Left cardiac atrium (tissue), 4 donors: ENCODE measurements around the gene MRPL58. TPM values are rescaled to one million over a fixed set of nuclear protein-coding genes. Genes with fewer than 3 reads are reported as not detected.
"Not testable (repeated sequence)": the region's sequence is repeated elsewhere in the genome, so short reads cannot be mapped to it uniquely, and the experiment has no call there.

Experiments
- ATAC-seq, 2 donors: fragments of 200-7000 bp; cut with Tn5 transposase; one replicate each; pipeline ENCODE4 v1.9.1; 2020; ENCODE audit warnings: mild to moderate bottlenecking in 2 of 2, moderate library complexity in 2 of 2
- DNase-seq: peaks from one replicate; pipeline ENCODE4 v3.0.0-alpha.2; 2020
- intact Hi-C, 2 donors: fragments of 100-400 bp; cut with DNase I; formaldehyde crosslinking; loops; one replicate each; pipeline versions ENCODE4 v1.14.1 to v1.15.1; 2022 to 2023
- total RNA-seq, 2 donors: library from RNA; stranded (reverse); fragmentation: NEBNext Ultra II Directional; extraction: Animal tissue kit (Norgen Biotek cat#: 25700); gene quantifications; one replicate each; pipeline ENCODE4 v1.2.1, GENCODE V29; 2021
- donor health status: DM: no; HTN: yes; CAD: no.
- donor health status: DM: no; HTN: yes; CAD: no; lungs with severe emphysema.
- donor health status: DM: yes; HTN: yes; CAD: no.
- donor health status: Dilated cardiomyopathy.

MRPL58 gene
- total RNA-seq, 2 donors from 2014 or later = 38.1 to 46.7 TPM

DNA sequence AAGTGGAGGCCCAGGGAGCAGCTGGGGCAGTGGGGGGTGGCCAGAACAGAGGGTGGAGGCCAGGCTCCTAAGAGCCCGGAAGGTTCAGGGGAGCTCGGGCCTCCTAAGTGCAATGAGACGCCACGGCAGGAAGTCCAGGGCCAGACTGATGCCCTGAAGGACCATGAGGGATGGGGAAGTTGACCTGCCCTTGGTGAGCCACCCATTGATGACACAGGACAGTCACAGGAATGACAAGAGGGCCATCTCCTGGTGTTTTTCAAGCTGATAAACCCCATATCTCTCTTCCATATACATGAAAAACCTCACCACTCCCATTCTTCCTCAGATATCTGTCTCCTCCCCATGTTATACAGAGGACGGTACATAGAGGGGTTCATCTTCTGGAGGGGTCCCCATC lies 5.8 kb upstream of the MRPL58 start:
- ATAC-seq (no peak), DNase-seq (no peak)
- intact Hi-C loops = no loop called here

DNA sequence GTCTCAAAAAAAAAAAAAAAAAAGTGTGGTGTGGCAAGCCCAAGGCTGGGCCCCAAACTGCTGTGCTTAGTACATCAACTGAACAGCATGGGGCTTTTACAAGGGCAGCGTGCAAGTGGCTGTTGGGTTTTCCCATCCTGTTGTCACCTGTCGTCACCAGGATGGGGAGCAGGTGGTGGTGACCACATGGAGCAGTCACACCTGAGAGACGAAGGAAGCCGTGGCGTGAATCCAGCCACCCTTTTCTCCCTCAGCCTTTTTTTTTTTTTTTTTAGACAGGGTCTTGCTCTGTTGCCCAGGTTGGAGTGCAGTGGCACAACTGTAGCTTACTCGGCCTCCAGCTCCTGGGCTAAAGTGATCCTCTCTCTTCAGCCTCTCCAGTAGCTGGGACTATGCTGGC lies 4.1 kb upstream of the MRPL58 start:
- DNase-seq (no peak), ATAC-seq (no peak)
- intact Hi-C loops = no loop called here

DNA sequence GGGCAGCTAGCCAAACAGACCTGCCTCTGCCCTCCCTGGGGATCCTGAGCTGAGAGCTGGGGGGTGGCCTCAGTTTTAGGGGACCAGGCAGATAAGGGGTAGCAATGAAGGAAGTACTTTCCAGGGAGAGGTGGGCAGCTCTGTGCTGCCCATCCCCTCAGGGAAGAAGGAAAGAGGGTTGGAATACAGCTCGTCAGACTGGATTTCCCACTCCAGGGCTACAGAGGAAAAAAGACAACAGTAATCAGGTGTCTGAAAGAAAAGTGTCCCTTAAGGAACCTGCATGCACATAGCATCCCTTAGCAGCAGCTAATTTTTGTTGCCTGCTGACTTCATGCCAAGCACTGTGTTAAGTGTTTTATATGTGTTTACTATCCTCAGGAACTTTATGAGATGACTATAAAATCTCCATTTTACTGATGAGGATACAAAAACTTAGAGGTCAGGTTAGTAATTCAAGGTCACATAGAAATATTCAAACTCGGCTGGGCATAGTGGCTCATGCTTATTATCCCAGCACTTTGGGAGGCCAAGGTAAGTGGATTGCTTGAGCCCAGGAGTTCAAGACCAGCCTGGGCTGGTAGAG lies 3.2 kb upstream of the MRPL58 start:
- no peak for ATAC-seq
- intact Hi-C loops = no loop called here
- no peak for DNase-seq

- intact Hi-C loops = loop anchor here (5.0 to 10.0 kb wide), 2 partner anchors 46 to 49 kb away; no protein-coding TSS in a partner anchor
- peak in 1 of 2 donors; percentile 22 for ATAC-seq
These were observed 1.6 kb upstream of the MRPL58 start for GRCh38 chr17:75010683-75011400.

DNA sequence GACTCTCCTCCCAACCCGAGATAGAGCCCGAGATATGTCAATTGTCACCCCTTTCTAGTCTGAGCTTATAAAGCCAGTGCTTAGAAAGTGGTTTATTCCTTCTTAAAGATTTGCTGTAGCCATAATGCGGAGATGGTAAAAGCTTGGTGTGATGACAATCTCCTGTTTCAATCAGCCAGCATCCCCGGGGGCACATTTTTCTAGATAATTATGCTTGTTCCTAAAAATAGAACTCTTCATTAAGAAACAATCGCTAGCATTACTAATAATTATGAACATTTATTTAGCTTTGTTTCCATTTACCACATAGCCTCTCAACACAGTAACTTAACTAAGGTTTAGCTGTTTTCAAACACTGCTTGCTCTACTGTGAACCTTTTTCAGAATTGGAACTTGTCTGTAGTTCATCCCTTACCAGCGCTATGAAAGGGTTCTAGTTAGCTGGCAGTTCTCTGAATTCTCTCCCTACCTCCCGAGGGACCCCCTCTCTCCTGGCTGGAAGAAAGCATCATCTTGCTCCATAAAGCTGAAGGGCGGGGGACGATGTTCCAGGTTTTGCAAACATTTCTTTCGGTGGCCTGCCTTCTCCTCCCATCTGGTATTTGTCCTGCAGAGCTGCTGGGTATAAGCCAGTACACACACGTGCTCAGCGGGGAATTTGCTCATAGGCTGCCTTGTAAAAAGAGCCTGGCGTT lies 922 bp upstream of the MRPL58 start:
- intact Hi-C loops = loop anchor here (5.0 to 10.0 kb wide), 2 partner anchors 47 to 49 kb away; no protein-coding TSS in a partner anchor
- ATAC-seq (peak; percentile 77 to 85), DNase-seq (peak; percentile 61)

More at GRCh38 chr17:75010683-75011400, 1.6 kb upstream of the MRPL58 start:
- no peak for DNase-seq

DNA sequence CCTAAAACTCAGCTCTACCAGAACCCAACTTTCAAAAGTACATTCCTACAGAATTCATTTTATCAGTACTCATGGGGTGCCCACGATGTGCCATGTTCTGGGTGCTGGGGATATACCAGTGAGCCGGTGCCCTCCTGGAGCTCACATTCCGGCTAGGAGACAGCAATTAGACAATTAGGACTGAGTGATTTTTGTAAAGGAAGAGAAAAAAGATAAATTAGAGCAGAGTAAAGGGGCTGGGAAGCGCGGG lies 449 bp upstream of the MRPL58 start:
- no peak for DNase-seq
- no peak for ATAC-seq
- intact Hi-C loops = loop anchor here (5.0 to 10.0 kb wide), 2 partner anchors 47 to 50 kb away; no protein-coding TSS in a partner anchor

- DNase-seq (no peak), ATAC-seq (no peak)
- intact Hi-C loops = loop anchor here (5.0 to 10.0 kb wide), 2 partner anchors 48 to 51 kb away; no protein-coding TSS in a partner anchor
These were observed 656 bp downstream of the MRPL58 start for GRCh38 chr17:75013092-75013559.

DNA sequence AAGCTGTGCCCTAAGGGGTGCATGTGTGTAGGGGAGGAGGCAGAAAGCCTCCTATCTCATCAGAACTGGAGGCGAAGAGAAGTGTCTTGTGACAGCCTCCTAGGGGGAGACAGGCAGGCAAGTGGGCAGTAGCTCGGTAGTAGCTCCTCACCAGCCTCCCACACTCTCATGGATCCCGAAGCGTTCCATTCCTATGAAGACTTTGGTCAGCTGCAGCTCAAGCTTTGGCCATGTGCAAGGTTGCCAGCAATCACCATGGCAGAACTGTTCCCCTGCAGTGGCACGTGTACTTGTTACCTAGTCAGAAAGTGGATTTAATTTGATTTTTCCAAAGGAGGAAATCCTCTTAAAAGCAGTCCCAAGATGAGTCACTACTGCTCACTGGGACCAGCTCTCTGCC lies 6.7 kb downstream of the MRPL58 start:
- DNase-seq = no peak
- intact Hi-C loops = loop anchor here in 1 of 2 donors (10.0 kb wide), 1 partner anchor 54 kb away; no protein-coding TSS in a partner anchor
- no peak for ATAC-seq

GRCh38 chr17:75019710-75020109 lies 7.2 kb downstream of the MRPL58 start:
- intact Hi-C loops = loop anchor here in 1 of 2 donors (10.0 kb wide), 1 partner anchor 55 kb away; no protein-coding TSS in a partner anchor
- ATAC-seq = no peak
- DNase-seq = no peak

- ATAC-seq (no peak), DNase-seq (no peak)
- intact Hi-C loops = no loop called here
These were observed 8.1 kb downstream of the MRPL58 start for GRCh38 chr17:75020331-75021110.

- intact Hi-C loops = no loop called here
- DNase-seq = no peak
- ATAC-seq = no peak
These were observed 12.4 kb downstream of the MRPL58 start for GRCh38 chr17:75024686-75025397.

- DNase-seq, ATAC-seq, intact Hi-C loops: not testable (repeated sequence)
These were observed 12.9 kb downstream of the MRPL58 start for GRCh38 chr17:75025398-75025734.

GRCh38 chr17:75026650-75027049 lies 14.2 kb downstream of the MRPL58 start:
- intact Hi-C loops, ATAC-seq, DNase-seq: not testable (repeated sequence)

GRCh38 chr17:75030161-75030560 lies 17.7 kb downstream of the MRPL58 start:
- DNase-seq (no peak), ATAC-seq (no peak)
- intact Hi-C loops = loop anchor here in 1 of 2 donors (5.0 kb wide), 1 partner anchor 48 kb away; no protein-coding TSS in a partner anchor

- ATAC-seq = peak; percentile 25 to 28
- intact Hi-C loops = loop anchor here in 1 of 2 donors (5.0 kb wide), 1 partner anchor 50 kb away; no protein-coding TSS in a partner anchor
- peak; percentile 82 for DNase-seq
These were observed 19.7 kb downstream of the MRPL58 start for GRCh38 chr17:75031972-75032719.

- intact Hi-C loops = loop anchor here in 1 of 2 donors (5.0 kb wide), 1 partner anchor 50 kb away; no protein-coding TSS in a partner anchor
- DNase-seq (peak; percentile 54), ATAC-seq (no peak)
These were observed 20.3 kb downstream of the MRPL58 start for GRCh38 chr17:75032720-75033280.
